Psoas muscle (tissue), 8 donors: ENCODE measurements around the gene TFB2M. TPM values are rescaled to one million over a fixed set of nuclear protein-coding genes. Genes with fewer than 3 reads are reported as not detected.

Experiments
- ATAC-seq, 4 donors: fragments of 200-7000 bp; cut with Tn5 transposase; one replicate each; pipeline ENCODE4 v1.9.1; 2020; ENCODE audit warnings: moderate library complexity in 3 of 4, mild to moderate bottlenecking in 2 of 4
- DNase-seq, 2 donors: peaks; one replicate each; pipeline ENCODE4 v3.0.0-alpha.2; 2020
- H3K27ac ChIP-seq: fragments of 200-600 bp; one replicate; pipeline ENCODE4 v1.8.0; 2022
- H3K27me3 ChIP-seq, 3 donors: fragments of 200-600 bp in 1 of 3; one replicate each; pipeline versions ENCODE4 v1.6.1 to v1.8.0; 2013 to 2022; ENCODE audit warnings: low read length in 2 of 3, mild to moderate bottlenecking in 2 of 3, moderate library complexity in 1 of 3; ENCODE audit not compliant: insufficient read depth in 3 of 3
- H3K36me3 ChIP-seq, 2 donors: fragments of 200-600 bp in 1 of 2; one replicate each; pipeline versions ENCODE4 v1.6.1 to v1.8.0; 2013 to 2022; ENCODE audit warnings: low read depth in 1 of 2, mild to moderate bottlenecking in 1 of 2, moderate library complexity in 1 of 2; ENCODE audit not compliant: insufficient read depth in 1 of 2
- H3K4me1 ChIP-seq: fragments of 200-600 bp; one replicate; pipeline ENCODE4 v1.8.0; 2022
- H3K4me3 ChIP-seq: fragments of 200-600 bp; one replicate; pipeline ENCODE4 v1.8.0; 2022; ENCODE audit warnings: mild to moderate bottlenecking
- H3K9me3 ChIP-seq: fragments of 200-600 bp; one replicate; pipeline ENCODE4 v1.8.0; 2022
- WGBS, 3 donors: extraction: QIAGEN DNeasy Blood & Tissue Kit; methylation state at CpG; one replicate each; pipeline versions ENCODE4 v1.1.6 to v1.1.7; 2013; 5-methylcytosine and 5-hydroxymethylcytosine counted together
- intact Hi-C, 2 donors: fragments of 100-400 bp; cut with DNase I; formaldehyde crosslinking; loops; one replicate each; pipeline versions ENCODE4 v1.11.0 to v1.14.2; 2022
- polyA plus RNA-seq, 3 donors: library from polyadenylated mRNA; stranded (reverse); fragments of 200-250 nt; gene quantifications; one replicate each; pipeline ENCODE4 v1.2.3, GENCODE V29; 2013
- total RNA-seq, 4 donors: library from RNA; stranded (reverse); fragmentation: NEBNext Ultra II Directional in 2 of 4; extraction: Animal tissue kit (Norgen Biotek cat#: 25700) in 2 of 4; gene quantifications; one replicate each; pipeline versions ENCODE4 v1.2.1 to v1.2.4, GENCODE V29; 2021 to 2023
- TF ChIP-seq, protein P1 (sequence below): fragments of 200-600 bp; IDR thresholded peaks from one replicate; pipeline ENCODE4 v1.8.0; 2022; ENCODE audit warnings: antibody characterized with exemption
- donor health status: healthy with polysubstance abuse.
- donor health status: DM: no; HTN: no; CAD: no; lungs with moderate emphysema.
- donor health status: Bipolar disorder and iron deficiency.
- donor health status: healthy.
- donor health status: DM: yes; HTN: yes; CAD: no.
- donor health status: DM: no; HTN: no; CAD: no.
- donor health status: DM: no; HTN: no; CAD: no.
- donor health status: DM: yes; HTN: yes; CAD: no.

Gene TFB2M
- total and polyA plus RNA-seq, 7 donors = 12.8 to 39.0 (median 19.3) TPM

DNA sequence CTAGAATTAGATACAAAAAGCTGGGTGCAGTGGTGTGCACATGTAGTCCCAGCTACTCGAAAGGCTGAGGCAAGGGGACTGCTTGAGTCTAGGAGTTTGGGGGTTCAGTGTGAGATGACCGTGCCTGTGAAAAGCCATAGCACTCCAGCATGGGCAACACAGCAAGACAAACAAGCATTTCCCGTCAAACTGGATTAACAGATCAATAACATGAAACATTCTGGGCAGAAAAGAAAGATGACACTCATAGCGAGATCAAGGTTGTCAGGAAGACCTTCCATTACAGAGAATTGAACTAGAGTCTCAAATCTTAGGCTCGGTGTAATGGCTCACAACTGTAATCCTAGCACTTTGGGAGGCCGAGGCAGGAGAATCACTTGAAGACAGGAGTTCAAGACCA is 14.0 kb downstream of the TFB2M start:
- H3K9me3 ChIP-seq = no peaks in the 10 kb centered on the region
- 92 to 93% (median 92%) methylated on average over 6 of the region's 6 CpGs for whole genome bisulfite sequencing, 3 donors
- H3K4me1 ChIP-seq = no peaks in the 10 kb centered on the region
- DNase-seq (no peak), ATAC-seq (no peak)
- intact Hi-C loops = loop anchor here in 1 of 2 donors (10.0 kb wide), 1 partner anchor 173 kb away; the partner anchor contains the start of gene SCCPDH
- TF ChIP-seq, protein P1, sequence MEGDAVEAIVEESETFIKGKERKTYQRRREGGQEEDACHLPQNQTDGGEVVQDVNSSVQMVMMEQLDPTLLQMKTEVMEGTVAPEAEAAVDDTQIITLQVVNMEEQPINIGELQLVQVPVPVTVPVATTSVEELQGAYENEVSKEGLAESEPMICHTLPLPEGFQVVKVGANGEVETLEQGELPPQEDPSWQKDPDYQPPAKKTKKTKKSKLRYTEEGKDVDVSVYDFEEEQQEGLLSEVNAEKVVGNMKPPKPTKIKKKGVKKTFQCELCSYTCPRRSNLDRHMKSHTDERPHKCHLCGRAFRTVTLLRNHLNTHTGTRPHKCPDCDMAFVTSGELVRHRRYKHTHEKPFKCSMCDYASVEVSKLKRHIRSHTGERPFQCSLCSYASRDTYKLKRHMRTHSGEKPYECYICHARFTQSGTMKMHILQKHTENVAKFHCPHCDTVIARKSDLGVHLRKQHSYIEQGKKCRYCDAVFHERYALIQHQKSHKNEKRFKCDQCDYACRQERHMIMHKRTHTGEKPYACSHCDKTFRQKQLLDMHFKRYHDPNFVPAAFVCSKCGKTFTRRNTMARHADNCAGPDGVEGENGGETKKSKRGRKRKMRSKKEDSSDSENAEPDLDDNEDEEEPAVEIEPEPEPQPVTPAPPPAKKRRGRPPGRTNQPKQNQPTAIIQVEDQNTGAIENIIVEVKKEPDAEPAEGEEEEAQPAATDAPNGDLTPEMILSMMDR = no peak
- peaks cover 7 to 89% of the 10 kb centered on the region in 2 donors for H3K36me3 ChIP-seq
- no peak overlapping the region for H3K27ac ChIP-seq
- H3K27me3 ChIP-seq = no peaks in the 10 kb centered on the region
- no peak overlapping the region for H3K4me3 ChIP-seq

DNA sequence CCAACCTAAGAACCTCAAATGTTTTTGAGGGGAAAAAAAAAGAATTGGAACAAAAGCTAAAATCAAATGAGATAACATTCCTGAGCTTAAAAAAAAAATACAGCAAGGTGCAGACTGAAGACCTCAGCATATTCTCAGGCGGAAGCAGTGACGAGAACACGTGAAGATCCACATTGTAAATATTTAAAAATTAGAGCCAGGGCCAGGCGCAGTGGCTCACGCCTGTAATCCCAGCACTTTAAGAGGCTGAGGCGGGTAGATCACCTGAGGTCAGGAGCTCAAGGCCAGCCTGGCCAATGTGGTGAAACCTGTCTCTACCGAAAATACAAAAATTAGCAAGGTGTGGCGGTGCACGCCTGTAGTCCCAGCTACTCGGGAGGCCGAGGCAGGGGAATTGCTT is 15.7 kb downstream of the TFB2M start:
- no peak for DNase-seq
- ATAC-seq = no peak
- Histone ChIP-seq H3K27me3 (no peaks in the 10 kb centered on the region), H3K9me3 (no peaks in the 10 kb centered on the region), H3K4me1 (no peaks in the 10 kb centered on the region), H3K27ac (no peak overlapping the region), H3K4me3 (no peak overlapping the region), H3K36me3 (peaks cover 7 to 83% of the 10 kb centered on the region in 2 donors)
- TF ChIP-seq, protein P1 = no peak
- intact Hi-C loops = loop anchor here in 1 of 2 donors (10.0 kb wide), 1 partner anchor 174 kb away; the partner anchor contains the start of gene SCCPDH
- 70 to 72% (median 71%) methylated on average over 11 of the region's 11 CpGs for WGBS, 3 donors

DNA sequence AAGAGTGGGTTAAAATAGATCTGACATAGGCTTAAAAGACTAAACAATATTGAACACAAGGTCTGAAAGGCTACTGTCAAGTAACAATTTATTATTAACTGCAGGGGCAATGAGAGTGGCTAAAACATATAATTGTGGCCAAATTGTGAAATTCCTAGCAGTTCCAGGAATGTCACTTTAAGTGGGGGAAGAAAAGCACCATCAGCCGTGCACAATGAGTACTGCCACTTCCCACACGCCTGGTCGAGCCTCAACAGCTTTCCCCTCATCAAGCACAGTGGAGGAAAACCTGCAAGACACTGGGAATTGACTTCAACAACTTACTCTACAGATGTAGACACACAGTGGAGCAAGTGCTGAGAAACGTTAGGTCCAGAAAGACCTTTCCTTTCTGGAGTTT is 16.4 kb downstream of the TFB2M start:
- WGBS, 3 donors = 34 to 42% (median 35%) methylated on average over 4 of the region's 4 CpGs
- no peak overlapping the region for H3K27ac ChIP-seq
- DNase-seq (no peak), ATAC-seq (no peak)
- H3K9me3 ChIP-seq = no peaks in the 10 kb centered on the region
- TF ChIP-seq, protein P1 = no peak
- no peaks in the 10 kb centered on the region for H3K27me3 ChIP-seq
- H3K4me3 ChIP-seq = no peak overlapping the region
- no peaks in the 10 kb centered on the region for H3K4me1 ChIP-seq
- intact Hi-C loops = loop anchor here in 1 of 2 donors (10.0 kb wide), 1 partner anchor 175 kb away; the partner anchor contains the start of gene SCCPDH
- peaks cover 7 to 81% of the 10 kb centered on the region in 2 donors for H3K36me3 ChIP-seq

DNA sequence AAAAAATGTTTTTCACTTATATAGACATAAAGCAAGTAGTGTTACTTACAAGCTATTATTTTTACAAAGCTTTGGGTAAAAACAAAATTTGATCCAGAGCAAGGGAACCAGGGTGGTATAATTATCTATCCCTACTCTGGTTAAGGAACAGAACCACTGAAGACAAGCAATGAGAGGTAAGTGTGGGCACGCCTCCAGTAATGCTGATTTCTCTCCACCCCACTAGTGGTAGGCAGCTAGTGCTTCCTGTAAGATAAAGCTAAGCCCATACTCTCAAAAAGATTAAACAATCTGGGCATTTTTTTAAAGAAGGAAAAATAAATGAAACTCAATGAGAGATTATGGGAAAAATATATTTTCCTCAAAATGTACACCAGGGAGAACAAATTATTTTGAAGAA is 22.1 kb downstream of the TFB2M start:
- Histone ChIP-seq H3K36me3 (peaks cover 14 to 86% of the 10 kb centered on the region in 2 donors), H3K27ac (no peak overlapping the region), H3K4me3 (no peak overlapping the region), H3K27me3 (no peaks in the 10 kb centered on the region), H3K4me1 (no peaks in the 10 kb centered on the region), H3K9me3 (no peaks in the 10 kb centered on the region)
- DNase-seq = no peak
- ATAC-seq = no peak
- TF ChIP-seq, protein P1 = no peak
- WGBS, 3 donors = 96 to 100% (median 97%) methylated on average over 1 of the region's 1 CpG
- intact Hi-C loops = no loop called here
